ENCODE data around the gene KLC1.

The KLC1 gene

GRCh38 chr14:103706551-103707328 is 77.7 kb downstream of the KLC1 start:
- no peak for DNase-seq

- no peak for DNase-seq
Measured at GRCh38 chr14:103707329-103708263, 78.6 kb downstream of the KLC1 start.

- no peak for DNase-seq
Measured at GRCh38 chr14:103708750-103709187, 79.8 kb downstream of the KLC1 start.

GRCh38 chr14:103709814-103710213 is 80.8 kb downstream of the KLC1 start:
- DNase-seq: no peak

GRCh38 chr14:103710771-103711377 is 81.9 kb downstream of the KLC1 start:
- no peak for DNase-seq

GRCh38 chr14:103711516-103712431 is 82.8 kb downstream of the KLC1 start:
- no peak for DNase-seq

GRCh38 chr14:103712633-103713247 is 83.7 kb downstream of the KLC1 start:
- no peak for DNase-seq

GRCh38 chr14:103713304-103714062 is 84.5 kb downstream of the KLC1 start:
- no peak for DNase-seq

- no peak for DNase-seq
Measured at GRCh38 chr14:103714063-103714724, 85.2 kb downstream of the KLC1 start.

GRCh38 chr14:103715052-103716000 is 86.3 kb downstream of the KLC1 start, which contains the start of the genes XRCC3 and ZFYVE21:
TSS of gene XRCC3 (minus strand) at chr14:103715451. CDS start at chr14:103711087, 4,364 bp downstream.
TSS of gene ZFYVE21 (plus strand) at chr14:103715810. CDS start at chr14:103715842, 32 bp downstream.
- peak; percentile 99 for DNase-seq

GRCh38 chr14:103716091-103716801 is 87.2 kb downstream of the KLC1 start:
- DNase-seq: no peak

- DNase-seq: no peak
Measured at GRCh38 chr14:103716899-103717411, 87.9 kb downstream of the KLC1 start.

GRCh38 chr14:103718572-103718971 is 89.6 kb downstream of the KLC1 start:
- no peak for DNase-seq

- DNase-seq: no peak
Measured at GRCh38 chr14:103719751-103720150, 90.7 kb downstream of the KLC1 start.

GRCh38 chr14:103721334-103722120 is 92.5 kb downstream of the KLC1 start:
- DNase-seq: no peak

- DNase-seq: no peak
Measured at GRCh38 chr14:103723748-103724081, 94.7 kb downstream of the KLC1 start.

- no peak for DNase-seq
Measured at GRCh38 chr14:103724116-103724515, 95.1 kb downstream of the KLC1 start.

Measured in CD4-positive, alpha-beta T cell treated with Interleukin-15 for 1 hour (primary cell).